Measurements from ENCODE around the gene PCDHA2. TPM values are rescaled to one million over a fixed set of nuclear protein-coding genes. Genes with fewer than 3 reads are reported as not detected.

Gene PCDHA2
- total and polyA plus RNA-seq, 2 of the 4 experiments (the other 2 are of a cell fraction): not detected

DNA sequence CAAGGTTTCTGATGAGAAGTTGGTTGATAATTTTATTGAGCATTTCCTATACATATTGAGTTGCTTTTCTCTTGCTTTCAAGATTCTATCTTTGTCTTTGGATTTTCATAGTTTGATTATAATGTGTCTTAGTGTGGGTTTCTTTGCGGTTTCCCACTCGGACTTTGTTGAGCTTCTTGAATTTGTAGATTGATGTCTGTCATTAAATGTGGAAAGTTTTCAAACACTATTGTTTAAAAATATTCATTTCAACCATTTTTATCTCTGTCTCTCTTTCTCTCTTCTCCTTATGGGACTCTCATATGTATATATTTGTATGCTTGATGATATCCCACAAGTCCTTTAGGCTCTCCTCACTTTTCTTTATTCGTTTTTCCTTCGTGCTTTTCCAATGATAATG is 27.2 kb upstream of the PCDHA2 start:
- POLR2A ChIA-PET (ENCODE audit: unreplicated experiment): no interaction called here
- Histone ChIP-seq H3K79me1 (ENCODE audit: low read depth in 1 of 2, low read length in 2 of 2) (no peaks in the 10 kb centered on the region), H3K27ac (ENCODE audit: insufficient read depth, low read length) (no peak overlapping the region), H3K9me3 (ENCODE audit: control insufficient read depth, insufficient read depth, low read length) (peaks cover 31% of the 10 kb centered on the region), H2BK120ac (ENCODE audit: low read depth, low read length) (no peak overlapping the region), H2BK15ac (ENCODE audit: low read depth, low read length) (no peak overlapping the region), H3K23ac (ENCODE audit: low read depth, low read length) (no peak overlapping the region), H4K8ac (ENCODE audit: low read depth in 2 of 2, low read length in 2 of 2) (no peak overlapping the region), H4K91ac (ENCODE audit: insufficient read depth, low read depth, low read length) (no peak overlapping the region), H4K20me1 (ENCODE audit: insufficient read depth, low read length) (no peaks in the 10 kb centered on the region), H3K36me3 (ENCODE audit: control insufficient read depth, insufficient read depth, low read length) (no peaks in the 10 kb centered on the region), H3K27me3 (ENCODE audit: control insufficient read depth, insufficient read depth, low read length) (no peaks in the 10 kb centered on the region), H3K4ac (ENCODE audit: low read depth, low read length) (no peak overlapping the region), H2AK5ac (ENCODE audit: low read depth, low read length) (no peak overlapping the region), H4K5ac (ENCODE audit: low read depth, low read length) (no peak overlapping the region), H2AFZ (replicated peaks; ENCODE audit: low read length, poor library complexity) (no peak overlapping the region), H3K18ac (ENCODE audit: low read depth, low read length) (no peak overlapping the region), H3K9me1 (ENCODE audit: insufficient read depth, low read length) (no peaks in the 10 kb centered on the region), H3K4me3 (ENCODE audit: insufficient read depth, low read depth, low read length) (no peak overlapping the region), H3K4me1 (ENCODE audit: control insufficient read depth, insufficient read depth, low read length) (no peaks in the 10 kb centered on the region), H3K4me2 (ENCODE audit: low read depth, low read length) (no peak overlapping the region), H3K9ac (ENCODE audit: low read depth, low read length) (no peak overlapping the region), H2BK20ac (ENCODE audit: low read depth, low read length) (no peak overlapping the region), H3K14ac (replicated peaks; ENCODE audit: low read depth, low read length) (no peak overlapping the region), H2AK9ac (replicated peaks; ENCODE audit: low read depth, low read length, poor library complexity) (no peak overlapping the region), H3K56ac (ENCODE audit: extremely low read depth, insufficient read depth, low read length) (no peak overlapping the region), H2BK5ac (ENCODE audit: low read depth, low read length, poor library complexity, severe bottlenecking) (no peak overlapping the region)
- no TSS peak for BruUV-seq (replicated peaks)
- CTCF ChIA-PET: no interaction called here
- TF ChIP-seq NFE2L2 (IDR thresholded peaks at IDR 0.05; ENCODE audit: low read depth, low read length): no peak
- TF ChIP-seq, protein P1, sequence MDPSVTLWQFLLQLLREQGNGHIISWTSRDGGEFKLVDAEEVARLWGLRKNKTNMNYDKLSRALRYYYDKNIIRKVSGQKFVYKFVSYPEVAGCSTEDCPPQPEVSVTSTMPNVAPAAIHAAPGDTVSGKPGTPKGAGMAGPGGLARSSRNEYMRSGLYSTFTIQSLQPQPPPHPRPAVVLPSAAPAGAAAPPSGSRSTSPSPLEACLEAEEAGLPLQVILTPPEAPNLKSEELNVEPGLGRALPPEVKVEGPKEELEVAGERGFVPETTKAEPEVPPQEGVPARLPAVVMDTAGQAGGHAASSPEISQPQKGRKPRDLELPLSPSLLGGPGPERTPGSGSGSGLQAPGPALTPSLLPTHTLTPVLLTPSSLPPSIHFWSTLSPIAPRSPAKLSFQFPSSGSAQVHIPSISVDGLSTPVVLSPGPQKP (IDR thresholded peaks at IDR 0.05; ENCODE audit: borderline replicate concordance, low read depth, low read length): no peak
- TF ChIP-seq, protein P2, sequence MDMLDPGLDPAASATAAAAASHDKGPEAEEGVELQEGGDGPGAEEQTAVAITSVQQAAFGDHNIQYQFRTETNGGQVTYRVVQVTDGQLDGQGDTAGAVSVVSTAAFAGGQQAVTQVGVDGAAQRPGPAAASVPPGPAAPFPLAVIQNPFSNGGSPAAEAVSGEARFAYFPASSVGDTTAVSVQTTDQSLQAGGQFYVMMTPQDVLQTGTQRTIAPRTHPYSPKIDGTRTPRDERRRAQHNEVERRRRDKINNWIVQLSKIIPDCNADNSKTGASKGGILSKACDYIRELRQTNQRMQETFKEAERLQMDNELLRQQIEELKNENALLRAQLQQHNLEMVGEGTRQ (IDR thresholded peaks at IDR 0.05; ENCODE audit: low read depth, low read length): no peak
- no peak for TF ChIP-seq BHLHE40 (IDR thresholded peaks at IDR 0.05; ENCODE audit: low read depth, low read length)
- TF ChIP-seq, protein P3, sequence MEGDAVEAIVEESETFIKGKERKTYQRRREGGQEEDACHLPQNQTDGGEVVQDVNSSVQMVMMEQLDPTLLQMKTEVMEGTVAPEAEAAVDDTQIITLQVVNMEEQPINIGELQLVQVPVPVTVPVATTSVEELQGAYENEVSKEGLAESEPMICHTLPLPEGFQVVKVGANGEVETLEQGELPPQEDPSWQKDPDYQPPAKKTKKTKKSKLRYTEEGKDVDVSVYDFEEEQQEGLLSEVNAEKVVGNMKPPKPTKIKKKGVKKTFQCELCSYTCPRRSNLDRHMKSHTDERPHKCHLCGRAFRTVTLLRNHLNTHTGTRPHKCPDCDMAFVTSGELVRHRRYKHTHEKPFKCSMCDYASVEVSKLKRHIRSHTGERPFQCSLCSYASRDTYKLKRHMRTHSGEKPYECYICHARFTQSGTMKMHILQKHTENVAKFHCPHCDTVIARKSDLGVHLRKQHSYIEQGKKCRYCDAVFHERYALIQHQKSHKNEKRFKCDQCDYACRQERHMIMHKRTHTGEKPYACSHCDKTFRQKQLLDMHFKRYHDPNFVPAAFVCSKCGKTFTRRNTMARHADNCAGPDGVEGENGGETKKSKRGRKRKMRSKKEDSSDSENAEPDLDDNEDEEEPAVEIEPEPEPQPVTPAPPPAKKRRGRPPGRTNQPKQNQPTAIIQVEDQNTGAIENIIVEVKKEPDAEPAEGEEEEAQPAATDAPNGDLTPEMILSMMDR (conservative IDR thresholded peaks at IDR 0.05; ENCODE audit: low read depth, low read length): no peak
- TF ChIP-seq RFX5 (IDR thresholded peaks at IDR 0.05; ENCODE audit: low read depth, low read length): no peak
- TF ChIP-seq CEBPB (IDR thresholded peaks at IDR 0.05; ENCODE audit: low read depth, low read length): no peak
- TF ChIP-seq POLR2A (IDR thresholded peaks at IDR 0.05; ENCODE audit: low read depth, low read length): no peak
- TF ChIP-seq FOS (IDR thresholded peaks at IDR 0.05; ENCODE audit: low read depth, low read length): no peak
- no peak for TF ChIP-seq SMC3 (IDR thresholded peaks at IDR 0.05; ENCODE audit: low read depth, low read length)
- no peak for TF ChIP-seq MAZ (IDR thresholded peaks at IDR 0.05; ENCODE audit: borderline replicate concordance, low read depth, low read length)
- TF ChIP-seq CHD1 (IDR thresholded peaks at IDR 0.05; ENCODE audit: low read depth, low read length): no peak
- no peak for TF ChIP-seq MXI1 (IDR thresholded peaks at IDR 0.05; ENCODE audit: borderline replicate concordance, low read depth, low read length)
- no peak for TF ChIP-seq MAFK (IDR thresholded peaks at IDR 0.05; ENCODE audit: low read depth, low read length)
- TF ChIP-seq RAD21 (IDR thresholded peaks at IDR 0.05; ENCODE audit: low read length): no peak
- TF ChIP-seq RCOR1 (IDR thresholded peaks at IDR 0.05; ENCODE audit: insufficient replicate concordance, low read length): no peak
- in situ Hi-C loops (cut with MboI; ENCODE audit: low sequenced_read_pairs): no loop called here
- dilution Hi-C loops (cut with HindIII; ENCODE audit: low sequenced_read_pairs, unreplicated experiment): no loop called here
- ATAC-seq (ENCODE audit: low read depth): no peak
- intact Hi-C loops (cut with micrococcal nuclease): no loop called here
- DNase-seq: no peak
- WGBS, 2 experiments (ENCODE audit: extremely low coverage in 2 of 2, insufficient read length in 1 of 2): no CpG with 5 or more reads among the region's 4 CpGs

Data from IMR-90 (cell line).